ENCODE measurements around the gene TNPO3.

DNA sequence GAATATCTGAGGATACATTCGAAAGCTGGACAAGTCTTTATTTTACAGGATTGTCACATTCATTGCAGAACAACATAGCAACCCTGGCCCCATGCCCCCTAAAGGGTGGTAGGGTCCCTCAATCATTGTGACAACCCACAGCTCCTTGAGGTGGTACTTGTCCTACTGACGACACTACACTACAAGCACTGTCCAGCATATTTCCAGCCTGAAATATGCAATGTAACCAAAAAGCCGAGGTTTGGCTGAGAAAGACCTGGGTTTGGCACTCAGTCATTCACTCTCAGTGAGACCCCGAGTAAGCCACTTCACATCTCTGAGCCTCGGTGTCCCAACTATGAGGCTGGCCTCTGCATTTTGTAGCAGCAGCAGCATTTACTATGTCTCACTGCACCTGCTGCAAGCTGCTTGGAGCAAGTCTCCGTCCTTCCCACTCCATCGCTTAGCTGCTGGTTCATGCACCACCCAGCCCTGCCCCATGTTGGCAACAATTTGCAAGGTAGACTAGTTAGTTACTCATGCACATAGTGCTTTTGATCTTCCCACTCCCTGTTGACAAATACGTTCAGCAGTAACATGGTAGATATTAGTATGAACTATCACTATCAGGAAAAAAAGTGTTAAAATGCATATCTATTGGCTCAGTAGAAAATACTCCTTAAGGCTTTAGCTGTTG is 43.6 kb upstream of the TNPO3 start:
- no peak for TF ChIP-seq MAZ (IDR thresholded peaks at IDR 0.05; ENCODE audit: borderline replicate concordance, low read depth, low read length)
- TF ChIP-seq, protein P1, sequence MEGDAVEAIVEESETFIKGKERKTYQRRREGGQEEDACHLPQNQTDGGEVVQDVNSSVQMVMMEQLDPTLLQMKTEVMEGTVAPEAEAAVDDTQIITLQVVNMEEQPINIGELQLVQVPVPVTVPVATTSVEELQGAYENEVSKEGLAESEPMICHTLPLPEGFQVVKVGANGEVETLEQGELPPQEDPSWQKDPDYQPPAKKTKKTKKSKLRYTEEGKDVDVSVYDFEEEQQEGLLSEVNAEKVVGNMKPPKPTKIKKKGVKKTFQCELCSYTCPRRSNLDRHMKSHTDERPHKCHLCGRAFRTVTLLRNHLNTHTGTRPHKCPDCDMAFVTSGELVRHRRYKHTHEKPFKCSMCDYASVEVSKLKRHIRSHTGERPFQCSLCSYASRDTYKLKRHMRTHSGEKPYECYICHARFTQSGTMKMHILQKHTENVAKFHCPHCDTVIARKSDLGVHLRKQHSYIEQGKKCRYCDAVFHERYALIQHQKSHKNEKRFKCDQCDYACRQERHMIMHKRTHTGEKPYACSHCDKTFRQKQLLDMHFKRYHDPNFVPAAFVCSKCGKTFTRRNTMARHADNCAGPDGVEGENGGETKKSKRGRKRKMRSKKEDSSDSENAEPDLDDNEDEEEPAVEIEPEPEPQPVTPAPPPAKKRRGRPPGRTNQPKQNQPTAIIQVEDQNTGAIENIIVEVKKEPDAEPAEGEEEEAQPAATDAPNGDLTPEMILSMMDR (conservative IDR thresholded peaks at IDR 0.05; ENCODE audit: low read depth, low read length): no peak
